ENCODE results near the gene IYD. TPM values are rescaled to one million over a fixed set of nuclear protein-coding genes. Genes with fewer than 3 reads are reported as not detected.

IYD gene
- polyA plus RNA-seq, 1 of the 3 experiments (the other 2 are of a cell fraction): not detected

- no peak overlapping the region for H3K27ac ChIP-seq (ENCODE audit: low read depth in 2 of 2, low read length in 1 of 2)
- no peaks in the 10 kb centered on the region for H3K79me2 ChIP-seq (ENCODE audit: insufficient read depth)
- H2AFZ ChIP-seq (ENCODE audit: low read depth): no peak overlapping the region
- no peak overlapping the region for H3K4me2 ChIP-seq
- H3F3A ChIP-seq (replicated peaks; ENCODE audit: insufficient read depth): no peaks in the 10 kb centered on the region
- H3K4me1 ChIP-seq (ENCODE audit: control insufficient read depth in 1 of 2, insufficient read depth in 2 of 2, low read depth in 1 of 2, low read length in 1 of 2): no peaks in the 10 kb centered on the region
- H3K9ac ChIP-seq: no peak overlapping the region
- H3K4me3 ChIP-seq (ENCODE audit: low read depth in 2 of 2, low read length in 1 of 2): no peak overlapping the region
- H3K9me3 ChIP-seq: no peaks in the 10 kb centered on the region
- no peaks in the 10 kb centered on the region for H3K36me3 ChIP-seq (replicated peaks in 1 of 2; ENCODE audit: control insufficient read depth in 1 of 2, insufficient read depth in 2 of 2, low read length in 1 of 2)
- no peaks in the 10 kb centered on the region for H4K20me1 ChIP-seq (ENCODE audit: insufficient read depth)
- DNase-seq: no peak
- 0% methylated on average over 2 of the region's 2 CpGs for WGBS (ENCODE audit: low lambda C conversion rate)
- no peaks in the 10 kb centered on the region for H3K27me3 ChIP-seq (ENCODE audit: insufficient read depth)
- POLR2A ChIA-PET: no interaction called here
- TF ChIP-seq ZBTB33 (IDR thresholded peaks at IDR 0.05; ENCODE audit: borderline replicate concordance, low read depth): no peak
- CTCF ChIA-PET: interaction anchor here (1.0 kb wide), 1 partner anchor 9 kb away, joined by 3 read pairs; no protein-coding TSS in a partner anchor
- no peaks in the 10 kb centered on the region for H3K9me2 ChIP-seq
Measured at GRCh38 chr6:150354754-150355571, 13.8 kb upstream of the IYD start.

- Histone ChIP-seq H4K20me1 (ENCODE audit: insufficient read depth) (no peaks in the 10 kb centered on the region), H3K4me3 (ENCODE audit: low read depth in 2 of 2, low read length in 1 of 2) (no peak overlapping the region), H3K4me1 (ENCODE audit: control insufficient read depth in 1 of 2, insufficient read depth in 2 of 2, low read depth in 1 of 2, low read length in 1 of 2) (no peaks in the 10 kb centered on the region), H3K4me2 (no peak overlapping the region), H3K79me2 (ENCODE audit: insufficient read depth) (no peaks in the 10 kb centered on the region), H3K9me2 (no peaks in the 10 kb centered on the region), H3K27ac (ENCODE audit: low read depth in 2 of 2, low read length in 1 of 2) (no peak overlapping the region), H3K9me3 (no peaks in the 10 kb centered on the region), H3K27me3 (ENCODE audit: insufficient read depth) (no peaks in the 10 kb centered on the region), H3K36me3 (replicated peaks in 1 of 2; ENCODE audit: control insufficient read depth in 1 of 2, insufficient read depth in 2 of 2, low read length in 1 of 2) (no peaks in the 10 kb centered on the region), H2AFZ (ENCODE audit: low read depth) (no peak overlapping the region), H3F3A (replicated peaks; ENCODE audit: insufficient read depth) (no peaks in the 10 kb centered on the region), H3K9ac (no peak overlapping the region)
- no peak for DNase-seq
- ChIA-PET POLR2A (no interaction called here), CTCF (no interaction called here)
- TF ChIP-seq RAD21 (IDR thresholded peaks at IDR 0.05; ENCODE audit: low read length): no peak
- no peak for TF ChIP-seq CTCF (IDR thresholded peaks at IDR 0.05)
- TF ChIP-seq USF2 (IDR thresholded peaks at IDR 0.05; ENCODE audit: borderline replicate concordance, low read depth, low read length): no peak
- no peak for TF ChIP-seq POLR2AphosphoS5 (IDR thresholded peaks at IDR 0.05; ENCODE audit: low read depth, low read length)
- no peak for TF ChIP-seq ZBTB33 (IDR thresholded peaks at IDR 0.05; ENCODE audit: borderline replicate concordance, low read depth)
- TF ChIP-seq TAF1 (IDR thresholded peaks at IDR 0.05; ENCODE audit: borderline replicate concordance, low read depth, low read length): no peak
- WGBS (ENCODE audit: low lambda C conversion rate): 20% methylated on average over 1 of the region's 4 CpGs
Measured at GRCh38 chr6:150355932-150356331, 12.9 kb upstream of the IYD start.
